ENCODE data around the gene ARHGAP1. TPM values are rescaled to one million over a fixed set of nuclear protein-coding genes. Genes with fewer than 3 reads are reported as not detected.
A peak's percentile ranks its signal among the peaks of the same experiment; 100 is the strongest.

ARHGAP1 gene
- total and polyA plus RNA-seq, 5 experiments from 2014 or later = 35.5 to 71.2 (median 63.1) TPM

DNA sequence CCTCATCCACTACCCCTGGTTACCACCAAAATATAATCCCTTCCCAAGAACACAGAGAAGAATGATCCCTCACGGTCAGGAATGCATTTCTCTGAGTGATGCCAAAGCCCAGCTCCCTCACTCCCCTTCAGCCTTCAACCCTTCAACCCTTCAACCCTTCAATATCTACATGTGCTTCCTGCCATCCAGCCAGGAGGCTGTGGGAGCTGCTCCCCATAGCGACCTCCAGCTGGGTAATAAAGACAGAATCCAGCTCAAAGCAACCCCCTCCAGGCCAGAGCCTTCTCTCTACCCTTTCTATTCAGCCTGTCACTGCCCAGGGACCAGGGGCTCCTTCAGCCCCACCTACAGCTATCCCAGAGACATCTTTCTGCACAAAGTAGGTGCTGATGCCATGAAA, 2.7 kb downstream of the ARHGAP1 start:
- peaks cover 0 to 54% (median 7%) of the 10 kb centered on the region in 3 donors for H3K36me3 Mint-ChIP-seq
- H3K27me3 Mint-ChIP-seq = no peaks in the 10 kb centered on the region
- no peak for DNase-seq
- H3K9me3 Mint-ChIP-seq = no peaks in the 10 kb centered on the region
- H3K27ac Mint-ChIP-seq = peak overlapping the region; percentile 23 to 88 (median 70)
- peak overlapping the region; percentile 5 to 98 (median 64) for H3K4me3 Mint-ChIP-seq
- ATAC-seq = no peak
- H3K4me1 Mint-ChIP-seq = peaks cover 26 to 68% (median 48%) of the 10 kb centered on the region in 4 donors
- POLR2A ChIA-PET = interaction anchor here (1.2 to 6.3 kb wide), 2 partner anchors 25 to 80 kb away, joined by 3 to 91 read pairs; partner anchors contain the start of gene ATG13

GRCh38 chr11:46697303-46697702, 3.1 kb downstream of the ARHGAP1 start:
- H3K9me3 Mint-ChIP-seq = no peaks in the 10 kb centered on the region
- POLR2A ChIA-PET = interaction anchor here (0.9 to 6.3 kb wide), 3 partner anchors 25 to 104 kb away, joined by 3 to 91 read pairs (median 4); partner anchors contain the start of genes AMBRA1 and ATG13
- H3K27ac Mint-ChIP-seq = peak overlapping the region in 9 of 10 donors; percentile 28 to 88 (median 69)
- no peak for ATAC-seq
- DNase-seq = no peak
- H3K36me3 Mint-ChIP-seq = peaks cover 0 to 54% (median 7%) of the 10 kb centered on the region in 3 donors
- no peaks in the 10 kb centered on the region for H3K27me3 Mint-ChIP-seq
- H3K4me1 Mint-ChIP-seq = peaks cover 22 to 64% (median 44%) of the 10 kb centered on the region in 4 donors
- peak overlapping the region in 6 of 10 donors; percentile 5 to 98 (median 81) for H3K4me3 Mint-ChIP-seq

DNA sequence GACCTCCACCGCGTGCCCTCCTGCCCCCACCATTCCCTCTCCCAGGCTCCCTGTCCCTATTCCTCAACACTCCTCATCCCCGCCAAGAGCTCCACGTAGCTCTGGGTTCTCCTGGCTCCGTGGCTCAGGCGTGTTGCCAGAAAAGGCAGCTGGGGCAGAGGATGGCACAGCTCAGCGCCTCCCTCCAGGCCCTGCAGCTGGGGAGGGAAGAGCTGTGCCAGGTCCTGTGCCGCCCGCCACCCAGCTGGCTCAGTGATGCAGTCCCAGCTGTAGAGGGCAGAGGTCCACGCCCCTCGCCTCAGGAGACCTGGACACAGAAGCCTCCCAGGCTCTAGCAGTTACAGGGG, 4.2 kb downstream of the ARHGAP1 start:
- Mint-ChIP-seq H3K36me3 (peaks cover 0 to 56% (median 7%) of the 10 kb centered on the region in 3 donors), H3K9me3 (no peaks in the 10 kb centered on the region), H3K4me1 (peaks cover 17 to 53% (median 35%) of the 10 kb centered on the region in 4 donors), H3K4me3 (peak overlapping the region in 2 of 10 donors; percentile 22 to 33), H3K27me3 (no peaks in the 10 kb centered on the region), H3K27ac (peak overlapping the region in 2 of 10 donors; percentile 59 to 77)
- ATAC-seq (no peak), DNase-seq (no peak)
- POLR2A ChIA-PET = interaction anchor here (6.3 kb wide), 1 partner anchor 24 kb away, joined by 91 read pairs; no protein-coding TSS in a partner anchor

DNA sequence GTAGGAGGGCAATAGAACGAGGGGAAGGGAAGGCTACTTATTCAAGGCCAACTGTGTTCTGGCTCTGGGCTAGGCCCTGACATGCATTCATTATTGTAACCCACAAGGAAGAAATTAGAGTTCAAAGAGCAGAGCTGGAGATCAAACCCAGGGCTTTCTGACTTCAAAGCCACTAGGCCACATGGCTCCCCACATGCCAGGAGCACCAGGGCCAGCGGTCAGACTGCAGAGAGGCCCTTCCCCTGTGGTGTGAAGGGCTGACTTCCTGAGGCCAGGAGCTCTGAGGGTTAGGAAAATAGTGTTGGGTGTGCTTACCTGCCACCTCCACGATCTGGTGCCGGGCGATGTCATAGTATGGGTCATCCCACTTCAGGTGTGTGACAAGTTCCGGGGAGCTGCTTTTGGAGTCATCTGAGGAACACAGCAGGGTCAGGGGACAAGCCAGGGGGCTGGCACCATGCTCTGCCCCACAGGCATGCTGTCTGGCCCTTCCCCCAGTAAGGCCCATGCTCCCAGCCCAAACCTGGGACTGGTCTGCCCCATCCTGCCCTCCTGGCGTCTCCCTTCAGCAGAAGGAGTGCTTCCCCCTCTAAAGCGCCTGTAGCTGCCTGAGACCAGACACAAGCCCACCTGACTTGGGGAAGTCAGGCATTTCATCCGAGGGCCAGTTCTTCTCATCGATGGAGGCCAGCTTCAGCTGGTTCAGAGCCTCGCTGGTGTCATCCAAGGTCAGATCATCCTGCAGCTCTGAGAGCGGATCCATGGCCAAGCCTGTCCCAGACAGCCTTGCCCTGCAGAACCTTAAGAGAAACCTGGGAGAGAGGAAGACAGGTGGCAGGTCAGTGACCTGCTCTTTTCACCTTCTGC, 4.8 kb downstream of the ARHGAP1 start:
- no peak for ATAC-seq
- Mint-ChIP-seq H3K9me3 (no peaks in the 10 kb centered on the region), H3K4me3 (peak overlapping the region in 3 of 10 donors; percentile 22 to 33 (median 26)), H3K27me3 (no peaks in the 10 kb centered on the region), H3K27ac (peak overlapping the region in 8 of 10 donors; percentile 4 to 77 (median 39)), H3K4me1 (peaks cover 16 to 50% (median 32%) of the 10 kb centered on the region in 4 donors), H3K36me3 (peaks cover 0 to 62% (median 7%) of the 10 kb centered on the region in 3 donors)
- no peak for DNase-seq
- POLR2A ChIA-PET = interaction anchor here (6.3 kb wide), 1 partner anchor 23 kb away, joined by 91 read pairs; no protein-coding TSS in a partner anchor

GRCh38 chr11:46694607-46695006, 5.8 kb downstream of the ARHGAP1 start:
- POLR2A ChIA-PET = no interaction called here
- no peak overlapping the region for H3K4me3 Mint-ChIP-seq
- no peaks in the 10 kb centered on the region for H3K27me3 Mint-ChIP-seq
- H3K9me3 Mint-ChIP-seq = no peaks in the 10 kb centered on the region
- peaks cover 15 to 48% (median 28%) of the 10 kb centered on the region in 4 donors for H3K4me1 Mint-ChIP-seq
- DNase-seq = no peak
- ATAC-seq = no peak
- peak overlapping the region in 1 of 10 donors; percentile 46 for H3K27ac Mint-ChIP-seq
- peaks cover 0 to 66% (median 7%) of the 10 kb centered on the region in 3 donors for H3K36me3 Mint-ChIP-seq

DNA sequence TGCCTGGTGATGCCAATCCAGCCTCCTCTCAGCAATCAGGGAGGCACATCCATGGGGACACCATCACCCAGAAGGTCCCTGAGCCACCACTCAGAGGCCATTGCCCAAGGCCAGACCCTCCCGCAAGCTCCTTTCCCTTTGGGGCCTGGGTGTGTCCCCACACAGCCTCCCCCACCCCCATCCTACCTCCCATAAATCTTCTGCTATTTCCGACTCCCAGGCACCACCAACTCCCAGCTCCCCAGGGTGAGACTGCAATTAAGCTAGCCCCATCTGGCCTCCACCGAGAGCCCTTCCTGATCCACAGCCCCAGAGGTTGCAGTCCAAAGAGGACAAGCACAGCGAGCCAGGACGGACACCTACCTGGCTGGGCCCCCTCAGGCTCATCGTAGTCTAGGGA, 6.3 kb downstream of the ARHGAP1 start:
- POLR2A ChIA-PET = no interaction called here
- no peaks in the 10 kb centered on the region for H3K27me3 Mint-ChIP-seq

DNA sequence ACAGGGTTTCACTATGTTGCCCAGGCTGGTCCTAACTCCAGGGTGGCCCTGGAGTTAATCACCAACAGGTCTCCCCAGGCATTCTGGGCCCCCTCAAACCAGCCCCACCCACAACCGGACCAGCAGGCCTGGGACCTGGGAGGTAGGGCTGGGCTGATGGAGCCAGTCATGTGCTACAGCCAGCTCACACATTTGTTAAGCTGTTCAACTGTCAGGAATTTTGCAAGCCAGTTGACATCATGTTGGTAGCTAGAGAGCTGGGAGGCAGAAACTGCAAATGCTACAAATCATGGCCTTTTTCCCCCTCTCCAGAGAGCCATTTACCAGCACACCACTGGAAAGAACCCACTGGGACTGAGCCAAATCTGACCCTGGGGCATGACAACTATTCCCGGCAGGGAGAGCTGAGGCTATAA, 6.8 kb downstream of the ARHGAP1 start:
- POLR2A ChIA-PET = no interaction called here
- Mint-ChIP-seq H3K9me3 (no peaks in the 10 kb centered on the region), H3K4me1 (peaks cover 15 to 43% (median 20%) of the 10 kb centered on the region in 4 donors), H3K27me3 (no peaks in the 10 kb centered on the region), H3K4me3 (no peak overlapping the region), H3K36me3 (peaks cover 0 to 74% (median 7%) of the 10 kb centered on the region in 3 donors), H3K27ac (peak overlapping the region in 2 of 10 donors; percentile 35 to 47)
- no peak for DNase-seq
- no peak for ATAC-seq

More for the DNA sequence above, 6.3 kb downstream of the ARHGAP1 start:
- Mint-ChIP-seq H3K9me3 (no peaks in the 10 kb centered on the region), H3K4me3 (no peak overlapping the region), H3K4me1 (peaks cover 15 to 46% (median 25%) of the 10 kb centered on the region in 4 donors), H3K27ac (peak overlapping the region in 4 of 10 donors; percentile 29 to 79 (median 77)), H3K36me3 (peaks cover 0 to 70% (median 7%) of the 10 kb centered on the region in 3 donors)
- ATAC-seq = no peak
- no peak for DNase-seq

DNA sequence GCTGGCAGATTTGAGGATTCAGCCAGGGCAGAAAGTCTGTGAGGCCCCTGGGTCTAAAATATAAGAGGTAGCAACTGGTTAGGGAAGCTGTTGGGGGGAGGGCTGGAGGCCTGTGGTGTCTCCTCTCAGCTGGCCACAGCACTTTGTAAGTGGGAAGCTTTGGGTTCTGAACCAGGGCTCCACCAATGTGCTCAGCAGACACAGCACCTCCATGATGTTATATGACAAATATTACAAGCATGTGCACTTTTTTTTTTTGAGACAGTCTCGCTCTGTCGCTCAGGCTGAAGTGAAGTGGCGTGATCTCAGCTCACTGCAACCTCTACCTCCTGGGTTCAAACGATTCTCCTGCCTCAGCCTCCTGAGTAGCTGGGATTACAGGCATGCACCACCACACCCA, 8.0 kb downstream of the ARHGAP1 start:
- peaks cover 7 to 40% (median 11%) of the 10 kb centered on the region in 4 donors for H3K4me1 Mint-ChIP-seq
- DNase-seq (no peak), ATAC-seq (no peak)
- H3K27me3 Mint-ChIP-seq = no peaks in the 10 kb centered on the region
- no peaks in the 10 kb centered on the region for H3K9me3 Mint-ChIP-seq
- H3K36me3 Mint-ChIP-seq = peaks cover 0 to 77% (median 7%) of the 10 kb centered on the region in 3 donors
- POLR2A ChIA-PET = interaction anchor here (0.9 kb wide), 1 partner anchor 21 kb away, joined by 4 read pairs; no protein-coding TSS in a partner anchor
- no peak overlapping the region for H3K4me3 Mint-ChIP-seq
- H3K27ac Mint-ChIP-seq = no peak overlapping the region

DNA sequence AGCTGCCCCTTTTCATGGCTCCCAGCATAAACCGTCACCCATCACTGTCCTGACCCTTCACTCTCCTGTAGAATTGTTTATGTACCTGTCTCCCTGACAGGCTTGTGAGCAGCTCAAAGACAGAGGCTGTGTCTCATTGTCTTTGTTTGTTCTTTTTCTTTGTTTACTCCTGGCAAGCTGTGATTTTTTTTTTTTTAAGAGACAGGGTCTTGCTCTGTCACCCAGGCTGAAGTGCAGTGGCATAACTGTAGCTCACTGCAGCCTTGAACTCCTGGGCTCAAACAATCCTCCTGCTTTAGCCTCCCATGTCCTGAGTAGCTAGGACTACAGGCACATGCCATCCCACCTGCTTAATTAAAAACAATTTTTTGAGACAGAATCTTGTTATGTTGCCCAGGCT, 9.7 kb downstream of the ARHGAP1 start:
- H3K27me3 Mint-ChIP-seq = no peaks in the 10 kb centered on the region
- POLR2A ChIA-PET = interaction anchor here (1.5 kb wide), 1 partner anchor 20 kb away, joined by 4 read pairs; no protein-coding TSS in a partner anchor
- DNase-seq (no peak), ATAC-seq (no peak)
- H3K36me3 Mint-ChIP-seq = peaks cover 0 to 85% (median 10%) of the 10 kb centered on the region in 3 donors
- peak overlapping the region in 4 of 10 donors; percentile 18 to 90 (median 74) for H3K27ac Mint-ChIP-seq
- no peak overlapping the region for H3K4me3 Mint-ChIP-seq
- peaks cover 0 to 26% (median 6%) of the 10 kb centered on the region in 4 donors for H3K4me1 Mint-ChIP-seq
- H3K9me3 Mint-ChIP-seq = no peaks in the 10 kb centered on the region

DNA sequence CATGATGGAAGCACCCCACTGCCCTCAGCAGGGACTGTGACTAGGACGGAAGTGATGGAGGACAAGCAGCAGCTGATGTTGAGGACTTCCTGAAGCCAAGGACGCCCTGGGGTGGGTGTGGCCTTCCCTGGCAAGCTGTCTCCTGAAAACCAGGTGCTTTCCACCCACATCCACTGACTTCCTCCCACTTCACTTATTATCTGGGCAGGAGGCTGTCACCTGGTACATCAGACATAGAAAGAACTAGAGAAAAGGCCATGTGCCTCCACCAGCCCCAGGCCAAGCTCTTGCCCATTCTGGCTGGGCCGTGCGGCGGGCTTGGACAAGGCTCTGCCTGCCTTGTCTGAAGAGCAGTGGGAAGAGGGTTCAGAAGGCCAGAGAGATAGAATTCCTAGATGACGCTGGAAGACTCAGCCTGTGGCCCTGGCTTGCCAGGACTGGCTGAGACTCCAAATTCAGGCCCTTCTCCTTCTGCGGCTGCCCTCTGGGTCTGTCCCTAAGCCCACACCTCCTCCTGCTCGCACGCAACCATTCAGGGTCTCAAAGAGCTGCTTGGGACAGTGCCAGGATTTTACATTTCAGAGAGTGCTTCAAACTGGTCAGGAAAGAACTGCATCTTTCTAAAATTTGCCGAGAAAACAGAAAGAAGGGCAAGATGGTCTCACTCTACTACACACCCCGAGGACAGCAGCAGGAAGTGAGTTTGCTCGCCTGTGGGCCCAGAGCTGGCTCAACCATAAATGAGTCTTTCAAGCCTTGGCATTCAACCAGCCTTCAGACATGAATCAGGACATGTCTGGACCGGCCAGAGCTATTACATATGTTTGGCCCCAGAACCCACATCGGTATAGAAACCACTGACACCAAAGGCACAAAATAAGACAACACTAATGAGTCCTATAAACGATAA, 13.3 kb downstream of the ARHGAP1 start:
- H3K27me3 Mint-ChIP-seq = no peaks in the 10 kb centered on the region
- DNase-seq = no peak
- peaks cover 0 to 81% (median 5%) of the 10 kb centered on the region in 3 donors for H3K36me3 Mint-ChIP-seq
- H3K4me1 Mint-ChIP-seq = peaks cover 0 to 23% (median 1%) of the 10 kb centered on the region in 4 donors
- no peak overlapping the region for H3K4me3 Mint-ChIP-seq
- ATAC-seq = no peak
- no peaks in the 10 kb centered on the region for H3K9me3 Mint-ChIP-seq
- peak overlapping the region in 4 of 10 donors; percentile 9 to 66 (median 51) for H3K27ac Mint-ChIP-seq
- POLR2A ChIA-PET = interaction anchor here (1.4 kb wide), 1 partner anchor 13 kb away, joined by 6 read pairs; the partner anchor contains the start of gene ARHGAP1

DNA sequence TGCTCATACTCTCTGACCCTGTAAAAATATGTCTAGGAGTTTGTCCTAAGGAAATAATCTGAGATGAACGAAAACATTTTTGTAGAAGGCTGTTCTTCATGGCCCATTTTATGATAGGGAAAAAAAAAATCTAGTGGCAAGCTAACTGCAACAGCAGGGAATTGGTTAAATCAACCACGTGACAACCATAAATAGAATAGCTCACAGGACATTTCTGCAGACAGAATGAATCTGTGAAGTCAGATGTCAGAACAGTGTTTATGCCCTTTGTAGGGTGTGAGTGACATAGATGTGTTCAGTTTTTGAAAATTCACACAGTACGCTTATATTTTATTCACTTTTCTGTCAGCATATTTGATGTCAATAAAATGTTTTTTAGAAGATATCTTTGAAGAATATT, 16.1 kb downstream of the ARHGAP1 start:
- Mint-ChIP-seq H3K4me1 (peaks cover 0 to 19% (median 0%) of the 10 kb centered on the region in 4 donors), H3K4me3 (no peak overlapping the region), H3K27ac (peak overlapping the region in 1 of 10 donors; percentile 9), H3K9me3 (no peaks in the 10 kb centered on the region), H3K27me3 (no peaks in the 10 kb centered on the region), H3K36me3 (peaks cover 0 to 84% (median 5%) of the 10 kb centered on the region in 3 donors)
- ATAC-seq (no peak), DNase-seq (no peak)
- POLR2A ChIA-PET = interaction anchor here (3.8 kb wide), 1 partner anchor 13 kb away, joined by 19 read pairs; no protein-coding TSS in a partner anchor

Measured in naive thymus-derived CD8-positive, alpha-beta T cell (primary cell).